ENCODE measurements around the gene ATG9A. TPM values are rescaled to one million over a fixed set of nuclear protein-coding genes. Genes with fewer than 3 reads are reported as not detected.
"Not testable (repeated sequence)": the region's sequence is repeated elsewhere in the genome, so short reads cannot be mapped to it uniquely, and the experiment has no call there.

The ATG9A gene
- total RNA-seq, 1 donor from 2014 or later = 82.8 TPM

- Mint-ChIP-seq H3K27ac (ENCODE audit: unreplicated experiment) (no peak overlapping the region), H3K9me3 (ENCODE audit: low read depth) (no peaks in the 10 kb centered on the region), H3K4me1 (ENCODE audit: low read depth) (peaks cover 17% of the 10 kb centered on the region), H3K36me3 (ENCODE audit: low read depth) (no peaks in the 10 kb centered on the region), H3K27me3 (ENCODE audit: low read depth) (no peaks in the 10 kb centered on the region), H3K4me3 (ENCODE audit: unreplicated experiment) (no peak overlapping the region)
- no peak for TF ChIP-seq CTCF (IDR thresholded peaks at IDR 0.05)
- peak; percentile 60 for DNase-seq (ENCODE audit: low spot score)
Observed at GRCh38 chr2:219269362-219270054, 40.1 kb upstream of the ATG9A start.

GRCh38 chr2:219268294-219268693 is 38.9 kb upstream of the ATG9A start:
- H3K4me1 Mint-ChIP-seq (ENCODE audit: low read depth) = peaks cover 4% of the 10 kb centered on the region
- H3K4me3 Mint-ChIP-seq (ENCODE audit: unreplicated experiment) = no peak overlapping the region
- no peaks in the 10 kb centered on the region for H3K9me3 Mint-ChIP-seq (ENCODE audit: low read depth)
- no peak overlapping the region for H3K27ac Mint-ChIP-seq (ENCODE audit: unreplicated experiment)
- H3K36me3 Mint-ChIP-seq (ENCODE audit: low read depth) = no peaks in the 10 kb centered on the region
- no peaks in the 10 kb centered on the region for H3K27me3 Mint-ChIP-seq (ENCODE audit: low read depth)
- peak; percentile 10 for DNase-seq (ENCODE audit: low spot score)
- TF ChIP-seq CTCF (IDR thresholded peaks at IDR 0.05) = no peak

- no peak for TF ChIP-seq CTCF (IDR thresholded peaks at IDR 0.05)
- Mint-ChIP-seq H3K9me3 (ENCODE audit: low read depth) (no peaks in the 10 kb centered on the region), H3K4me3 (ENCODE audit: unreplicated experiment) (no peak overlapping the region), H3K27ac (ENCODE audit: unreplicated experiment) (no peak overlapping the region), H3K4me1 (ENCODE audit: low read depth) (peaks cover 4% of the 10 kb centered on the region), H3K36me3 (ENCODE audit: low read depth) (peaks cover 2% of the 10 kb centered on the region), H3K27me3 (ENCODE audit: low read depth) (peaks cover under 1% of the 10 kb centered on the region)
- no peak for DNase-seq (ENCODE audit: low spot score)
Observed at GRCh38 chr2:219266886-219267285, 37.5 kb upstream of the ATG9A start.

- Mint-ChIP-seq H3K27me3 (ENCODE audit: low read depth) (peaks cover 2% of the 10 kb centered on the region), H3K27ac (ENCODE audit: unreplicated experiment) (no peak overlapping the region), H3K9me3 (ENCODE audit: low read depth) (no peaks in the 10 kb centered on the region), H3K4me3 (ENCODE audit: unreplicated experiment) (no peak overlapping the region), H3K36me3 (ENCODE audit: low read depth) (peaks cover 2% of the 10 kb centered on the region), H3K4me1 (ENCODE audit: low read depth) (peaks cover 4% of the 10 kb centered on the region)
- no peak for TF ChIP-seq CTCF (IDR thresholded peaks at IDR 0.05)
- DNase-seq (ENCODE audit: low spot score) = no peak
Observed at GRCh38 chr2:219266232-219266631, 36.8 kb upstream of the ATG9A start.

GRCh38 chr2:219261024-219261855 is 31.8 kb upstream of the ATG9A start:
- Mint-ChIP-seq H3K27me3 (ENCODE audit: low read depth) (peaks cover 18% of the 10 kb centered on the region), H3K9me3 (ENCODE audit: low read depth) (no peaks in the 10 kb centered on the region), H3K36me3 (ENCODE audit: low read depth) (peaks cover 2% of the 10 kb centered on the region), H3K4me3 (ENCODE audit: unreplicated experiment) (no peak overlapping the region), H3K4me1 (ENCODE audit: low read depth) (no peaks in the 10 kb centered on the region), H3K27ac (ENCODE audit: unreplicated experiment) (no peak overlapping the region)
- TF ChIP-seq CTCF (IDR thresholded peaks at IDR 0.05) = no peak
- no peak for DNase-seq (ENCODE audit: low spot score)

- not testable (repeated sequence) for DNase-seq (ENCODE audit: low spot score); H3K27ac Mint-ChIP-seq (ENCODE audit: unreplicated experiment); H3K4me1 Mint-ChIP-seq (ENCODE audit: low read depth); H3K4me3 Mint-ChIP-seq (ENCODE audit: unreplicated experiment); H3K36me3 Mint-ChIP-seq (ENCODE audit: low read depth); H3K9me3 Mint-ChIP-seq (ENCODE audit: low read depth)
- H3K27me3 Mint-ChIP-seq (ENCODE audit: low read depth) = peaks cover 25% of the 10 kb centered on the region
Observed at GRCh38 chr2:219258942-219259341, 29.5 kb upstream of the ATG9A start.
